ENCODE measurements around the gene LITAFD. TPM values are rescaled to one million over a fixed set of nuclear protein-coding genes. Genes with fewer than 3 reads are reported as not detected.

LITAFD gene
- polyA plus RNA-seq, 1 of the 3 experiments (the other 2 are of a cell fraction): not detected

- 87% methylated on average over 16 of the region's 26 CpGs for WGBS (ENCODE audit: low lambda C conversion rate)
- H4K20me1 ChIP-seq (ENCODE audit: insufficient read depth): peaks cover 40% of the 10 kb centered on the region
- no peaks in the 10 kb centered on the region for H3K9me3 ChIP-seq
- H3K4me3 ChIP-seq (ENCODE audit: low read depth in 2 of 2, low read length in 1 of 2): no peak overlapping the region
- H3K9me2 ChIP-seq: no peaks in the 10 kb centered on the region
- H3K36me3 ChIP-seq (replicated peaks in 1 of 2; ENCODE audit: control insufficient read depth in 1 of 2, insufficient read depth in 2 of 2, low read length in 1 of 2): peaks cover 13 to 32% of the 10 kb centered on the region in 2 experiments
- H3K27ac ChIP-seq (ENCODE audit: low read depth in 2 of 2, low read length in 1 of 2): peak overlapping the region; percentile 12 to 82; a peak in 2 of 4 replicates
- peaks cover 32% of the 10 kb centered on the region; the same call in 1 of the 2 replicates for H3K79me2 ChIP-seq (ENCODE audit: insufficient read depth)
- ChIA-PET POLR2A (no interaction called here), CTCF (interaction anchor here (1.1 kb wide), 1 partner anchor 32 kb away, joined by 4 read pairs; no protein-coding TSS in a partner anchor)
- H3K9ac ChIP-seq: no peak overlapping the region
- H3K4me2 ChIP-seq: peak overlapping the region; percentile 65; the same call in 1 of the 2 replicates
- H3F3A ChIP-seq (replicated peaks; ENCODE audit: insufficient read depth): peaks cover 59% of the 10 kb centered on the region
- peaks cover 13 to 21% of the 10 kb centered on the region in 2 experiments; a peak in 3 of 4 replicates for H3K4me1 ChIP-seq (ENCODE audit: control insufficient read depth in 1 of 2, insufficient read depth in 2 of 2, low read depth in 1 of 2, low read length in 1 of 2)
- no peaks in the 10 kb centered on the region for H3K27me3 ChIP-seq (ENCODE audit: insufficient read depth)
- DNase-seq: peak; percentile 16
- H2AFZ ChIP-seq (ENCODE audit: low read depth): no peak overlapping the region
- TF ChIP-seq MAX (IDR thresholded peaks at IDR 0.05; ENCODE audit: low read depth) (no peak), POLR2AphosphoS5 (IDR thresholded peaks at IDR 0.05; ENCODE audit: low read depth, low read length) (0 out of 2 replicates have a peak, but pooled peaks have one; percentile 6)
Observed at GRCh38 chr16:8848231-8848938, 33.8 kb upstream of the LITAFD start.

GRCh38 chr16:8848939-8849391 is 33.2 kb upstream of the LITAFD start:
- ChIA-PET CTCF (interaction anchor here (1.1 kb wide), 1 partner anchor 31 kb away, joined by 4 read pairs; no protein-coding TSS in a partner anchor), POLR2A (no interaction called here)
- peaks cover 32% of the 10 kb centered on the region; the same call in 1 of the 2 replicates for H3K79me2 ChIP-seq (ENCODE audit: insufficient read depth)
- H3K27me3 ChIP-seq (ENCODE audit: insufficient read depth): no peaks in the 10 kb centered on the region
- H3K4me3 ChIP-seq (ENCODE audit: low read depth in 2 of 2, low read length in 1 of 2): no peak overlapping the region
- DNase-seq: peak; percentile 28
- H4K20me1 ChIP-seq (ENCODE audit: insufficient read depth): peaks cover 40% of the 10 kb centered on the region
- H3K4me1 ChIP-seq (ENCODE audit: control insufficient read depth in 1 of 2, insufficient read depth in 2 of 2, low read depth in 1 of 2, low read length in 1 of 2): peaks cover 13 to 21% of the 10 kb centered on the region in 2 experiments; a peak in 3 of 4 replicates
- peaks cover 64% of the 10 kb centered on the region for H3F3A ChIP-seq (replicated peaks; ENCODE audit: insufficient read depth)
- H3K4me2 ChIP-seq: peak overlapping the region; percentile 65
- H3K9me2 ChIP-seq: no peaks in the 10 kb centered on the region
- WGBS (ENCODE audit: low lambda C conversion rate): 22% methylated on average over 5 of the region's 8 CpGs
- no peak overlapping the region for H3K9ac ChIP-seq
- peaks cover 19 to 32% of the 10 kb centered on the region in 2 experiments for H3K36me3 ChIP-seq (replicated peaks in 1 of 2; ENCODE audit: control insufficient read depth in 1 of 2, insufficient read depth in 2 of 2, low read length in 1 of 2)
- no peaks in the 10 kb centered on the region for H3K9me3 ChIP-seq
- peak overlapping the region; percentile 44 to 82 for H3K27ac ChIP-seq (ENCODE audit: low read depth in 2 of 2, low read length in 1 of 2)
- no peak overlapping the region for H2AFZ ChIP-seq (ENCODE audit: low read depth)
- peak; percentile 18; the same call in 1 of the 2 replicates for TF ChIP-seq POLR2AphosphoS5 (IDR thresholded peaks at IDR 0.05; ENCODE audit: low read depth, low read length)
- no peak for TF ChIP-seq SIN3A (IDR thresholded peaks at IDR 0.05; ENCODE audit: borderline replicate concordance, low read depth, low read length)
- TF ChIP-seq YY1 (IDR thresholded peaks at IDR 0.05; ENCODE audit: low read depth): no peak
- no peak for TF ChIP-seq GABPA (IDR thresholded peaks at IDR 0.05; ENCODE audit: low read depth)
- no peak for TF ChIP-seq EZH2phosphoT487 (IDR thresholded peaks at IDR 0.05; ENCODE audit: borderline replicate concordance, low read depth)
- no peak for TF ChIP-seq TAF1 (IDR thresholded peaks at IDR 0.05; ENCODE audit: borderline replicate concordance, low read depth, low read length)
- TF ChIP-seq REST (IDR thresholded peaks at IDR 0.05; ENCODE audit: low read depth, low read length): no peak
- peak; percentile 55 for TF ChIP-seq TCF12 (IDR thresholded peaks at IDR 0.05)
- no peak for TF ChIP-seq EP300 (IDR thresholded peaks at IDR 0.05; ENCODE audit: borderline replicate concordance in 1 of 2, low read depth in 1 of 2, low read length in 1 of 2)
- no peak for TF ChIP-seq RXRA (IDR thresholded peaks at IDR 0.05; ENCODE audit: borderline replicate concordance, low read depth)
- no peak for TF ChIP-seq USF2 (IDR thresholded peaks at IDR 0.05; ENCODE audit: borderline replicate concordance, low read depth, low read length)
- TF ChIP-seq MEF2A (IDR thresholded peaks at IDR 0.05; ENCODE audit: borderline replicate concordance, low read depth): no peak
- no peak for TF ChIP-seq PBX3 (IDR thresholded peaks at IDR 0.05)
- TF ChIP-seq NFIC (IDR thresholded peaks at IDR 0.05; ENCODE audit: borderline replicate concordance): peak; percentile 33; the same call in 1 of the 2 replicates
- TF ChIP-seq TEAD4 (IDR thresholded peaks at IDR 0.05; ENCODE audit: borderline replicate concordance, insufficient read depth): no peak
- no peak for TF ChIP-seq GATA2 (CRISPR knock-in tag; IDR thresholded peaks at IDR 0.05)
- TF ChIP-seq FOSL2 (IDR thresholded peaks at IDR 0.05; ENCODE audit: borderline replicate concordance, low read depth): peak; percentile 82
- TF ChIP-seq FOXM1 (IDR thresholded peaks at IDR 0.05; ENCODE audit: low read depth): no peak
- peak; percentile 60 for TF ChIP-seq JUND (IDR thresholded peaks at IDR 0.05)
